Panc1 (cell line): Measurements from ENCODE around the gene ADARB1. TPM values are rescaled to one million over a fixed set of nuclear protein-coding genes. Genes with fewer than 3 reads are reported as not detected.

Experiments used
- ATAC-seq: fragments of 200-7000 bp; cut with Tn5 transposase; 2 replicates; pipeline ENCODE4 v1.9.1; 2020; ENCODE audit warnings: mild to moderate bottlenecking, moderate library complexity
- BruUV-seq: library from RNA; stranded (reverse); fragments of 400-500 nt; replicated peaks from 2 replicates; lab custom pipeline; 2021; lab: Mats Ljungman, UMichigan
- CTCF ChIA-PET: fragments of 300-600 bp; sonication (Branson Sonifier 250); formaldehyde crosslinking; loops from one replicate; lab custom pipeline; 2022; ENCODE audit warnings: antibody characterized with exemption; lab: Charles Lee
- POLR2A ChIA-PET: fragments of 300-600 bp; sonication (Branson Sonifier 250); formaldehyde crosslinking; loops from one replicate; lab custom pipeline; 2022; ENCODE audit warnings: antibody characterized with exemption; lab: Charles Lee
- DNase-seq: peaks from one replicate; pipeline ENCODE4 v3.0.0-alpha.2; 2010; ENCODE audit warnings: low read depth, low spot score
- H3K27ac ChIP-seq: 2 replicates; pipeline ENCODE4 v1.5.1; 2011; ENCODE audit warnings: mild to moderate bottlenecking, low read length, inconsistent platforms
- H3K27me3 ChIP-seq: fragments of 200-500 bp; sonication (Bioruptor generic); 2 replicates; pipeline ENCODE4 v1.6.0; 2014; ENCODE audit warnings: low read length, inconsistent platforms; ENCODE audit not compliant: control insufficient read depth, insufficient read depth
- H3K36me3 ChIP-seq: fragments of 200-500 bp; sonication (Bioruptor generic); 2 replicates; pipeline ENCODE4 v1.5.1; 2014; ENCODE audit warnings: inconsistent platforms, mild to moderate bottlenecking, low read length, moderate library complexity; ENCODE audit not compliant: control insufficient read depth, insufficient read depth
- H3K4me1 ChIP-seq: 2 replicates; pipeline ENCODE4 v1.5.1; 2011; ENCODE audit warnings: inconsistent platforms, mild to moderate bottlenecking, low read length, moderate library complexity; ENCODE audit not compliant: control insufficient read depth, insufficient read depth
- H3K4me3 ChIP-seq, 2 experiments: 2 replicates each; pipeline ENCODE4 v1.5.1; 2011 to 2012; ENCODE audit warnings: low read depth in 2 of 2, low read length in 2 of 2, mild to moderate bottlenecking in 2 of 2, inconsistent platforms in 1 of 2, moderate library complexity in 1 of 2
- H3K9me3 ChIP-seq: fragments of 200-500 bp; sonication (Bioruptor generic); 2 replicates; pipeline ENCODE4 v1.5.1; 2014; ENCODE audit warnings: low read depth, mild to moderate bottlenecking, inconsistent platforms, low read length, moderate library complexity; ENCODE audit not compliant: control insufficient read depth, insufficient read depth
- CTCF ChIP-seq: fragments of 450-650 bp; IDR thresholded peaks from 2 replicates; pipeline ENCODE4 v1.5.1; 2017; ENCODE audit warnings: mild to moderate bottlenecking
- POLR2AphosphoS5 ChIP-seq: IDR thresholded peaks from 2 replicates; pipeline ENCODE4 v1.6.1; 2012; ENCODE audit warnings: mild to moderate bottlenecking, low read depth, low read length, moderate library complexity
- REST ChIP-seq, 2 experiments: IDR thresholded peaks; 2 replicates each; pipeline ENCODE4 v1.6.1; 2011 to 2012; ENCODE audit warnings: low read depth in 2 of 2, control low read depth in 1 of 2, low read length in 1 of 2, mild to moderate bottlenecking in 1 of 2, moderate library complexity in 1 of 2; ENCODE audit not compliant: insufficient read depth in 1 of 2
- SIN3A ChIP-seq: IDR thresholded peaks from 2 replicates; pipeline ENCODE4 v1.6.1; 2012; ENCODE audit warnings: low read depth, mild to moderate bottlenecking, low read length, moderate library complexity, borderline replicate concordance; ENCODE audit not compliant: insufficient read depth
- TCF7L2 ChIP-seq: IDR thresholded peaks from 2 replicates; pipeline ENCODE4 v1.6.1; 2011; ENCODE audit warnings: mild to moderate bottlenecking, low read depth, low read length, inconsistent platforms
- in situ Hi-C: cut with HindIII; loops from 2 replicates; pipeline ENCODE4 v1.10.0; 2016; ENCODE audit warnings: low sequenced_read_pairs, low pct_unique_long_range_greater_than_20kb
- intact Hi-C: fragments of 100-400 bp; cut with micrococcal nuclease; formaldehyde crosslinking; loops from one replicate; pipeline ENCODE4 v1.10.0; 2022; ENCODE audit not compliant: unreplicated experiment
- total RNA-seq: library from RNA; stranded (reverse); gene quantifications from one replicate; pipeline ENCODE4 v1.2.1, GENCODE V29; 2021; ENCODE audit not compliant: unreplicated experiment

The ADARB1 gene
- total RNA-seq, 1 experiment from 2014 or later: 15.0 TPM

GRCh38 chr21:45114072-45114471 lies 39.7 kb downstream of the ADARB1 start:
- H3K4me3 ChIP-seq: no peak overlapping the region
- no peak for ATAC-seq
- H3K36me3 ChIP-seq: no peaks in the 10 kb centered on the region
- CTCF ChIA-PET: no interaction called here
- no peak for DNase-seq
- TF ChIP-seq REST (IDR thresholded peaks at IDR 0.05; ENCODE audit: insufficient read depth in 1 of 2, low read depth in 2 of 2, low read length in 1 of 2) (no peak), POLR2AphosphoS5 (no peak), SIN3A (no peak), CTCF (no peak), TCF7L2 (no peak)
- no peaks in the 10 kb centered on the region for H3K9me3 ChIP-seq
- in situ Hi-C loops (no loop called here), intact Hi-C loops (no loop called here)
- no peaks in the 10 kb centered on the region for H3K4me1 ChIP-seq
- no TSS peak for BruUV-seq
- POLR2A ChIA-PET: no interaction called here
- no peaks in the 10 kb centered on the region for H3K27me3 ChIP-seq
- no peak overlapping the region for H3K27ac ChIP-seq

DNA sequence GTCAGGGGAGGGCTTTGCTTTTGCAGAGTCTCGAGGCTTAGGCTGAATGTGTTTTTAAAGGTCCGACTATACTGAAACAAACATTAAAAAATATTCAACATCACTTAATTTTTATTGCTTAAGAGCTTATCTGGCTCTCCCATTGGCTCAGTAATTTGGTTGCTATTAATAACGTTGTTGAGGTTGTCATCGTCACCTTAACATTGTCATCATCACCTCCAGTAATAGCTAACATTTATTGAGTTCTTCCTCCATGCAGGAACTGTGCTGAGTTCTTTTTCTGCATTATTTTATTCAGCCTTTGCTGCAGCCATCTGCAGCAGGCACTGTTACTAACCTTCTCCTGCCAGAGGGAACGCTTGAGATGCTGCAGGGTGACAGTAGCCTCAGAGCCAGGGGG lies 40.1 kb downstream of the ADARB1 start:
- Histone ChIP-seq H3K9me3 (no peaks in the 10 kb centered on the region), H3K4me1 (no peaks in the 10 kb centered on the region), H3K4me3 (no peak overlapping the region), H3K27me3 (no peaks in the 10 kb centered on the region), H3K36me3 (no peaks in the 10 kb centered on the region), H3K27ac (no peak overlapping the region)
- intact Hi-C loops: no loop called here
- ATAC-seq (no peak), DNase-seq (no peak)
- CTCF ChIA-PET: interaction anchor here (0.7 kb wide), 1 partner anchor 142 kb away, joined by 3 read pairs; no protein-coding TSS in a partner anchor
- POLR2A ChIA-PET: no interaction called here
- no TSS peak for BruUV-seq
- in situ Hi-C loops: no loop called here
- TF ChIP-seq TCF7L2: no peak
- no peak for TF ChIP-seq POLR2AphosphoS5
- no peak for TF ChIP-seq CTCF
- no peak for TF ChIP-seq REST (IDR thresholded peaks at IDR 0.05; ENCODE audit: insufficient read depth in 1 of 2, low read depth in 2 of 2, low read length in 1 of 2)
- no peak for TF ChIP-seq SIN3A
